Esophagus squamous epithelium (tissue), 4 donors: ENCODE data around the gene GMCL2.

ENCODE experiments used
- POLR2A ChIP-seq, 4 donors: fragments of 450-650 bp; IDR thresholded peaks; one replicate each; pipeline ENCODE4 v1.6.1; 2017; ENCODE audit warnings: antibody characterized with exemption in 4 of 4, mild to moderate bottlenecking in 4 of 4, moderate library complexity in 3 of 4
- TF ChIP-seq, protein P1 (sequence below), 6 experiments: fragments of 450-650 bp in 4 of 6; fragments of 200-600 bp in 2 of 6; sonication (generic) in 2 of 6; IDR thresholded peaks; one replicate each; pipeline ENCODE4 v1.5.1; 2016 to 2019; ENCODE audit warnings: antibody characterized with exemption in 6 of 6, mild to moderate bottlenecking in 4 of 6, moderate library complexity in 4 of 6

DNA sequence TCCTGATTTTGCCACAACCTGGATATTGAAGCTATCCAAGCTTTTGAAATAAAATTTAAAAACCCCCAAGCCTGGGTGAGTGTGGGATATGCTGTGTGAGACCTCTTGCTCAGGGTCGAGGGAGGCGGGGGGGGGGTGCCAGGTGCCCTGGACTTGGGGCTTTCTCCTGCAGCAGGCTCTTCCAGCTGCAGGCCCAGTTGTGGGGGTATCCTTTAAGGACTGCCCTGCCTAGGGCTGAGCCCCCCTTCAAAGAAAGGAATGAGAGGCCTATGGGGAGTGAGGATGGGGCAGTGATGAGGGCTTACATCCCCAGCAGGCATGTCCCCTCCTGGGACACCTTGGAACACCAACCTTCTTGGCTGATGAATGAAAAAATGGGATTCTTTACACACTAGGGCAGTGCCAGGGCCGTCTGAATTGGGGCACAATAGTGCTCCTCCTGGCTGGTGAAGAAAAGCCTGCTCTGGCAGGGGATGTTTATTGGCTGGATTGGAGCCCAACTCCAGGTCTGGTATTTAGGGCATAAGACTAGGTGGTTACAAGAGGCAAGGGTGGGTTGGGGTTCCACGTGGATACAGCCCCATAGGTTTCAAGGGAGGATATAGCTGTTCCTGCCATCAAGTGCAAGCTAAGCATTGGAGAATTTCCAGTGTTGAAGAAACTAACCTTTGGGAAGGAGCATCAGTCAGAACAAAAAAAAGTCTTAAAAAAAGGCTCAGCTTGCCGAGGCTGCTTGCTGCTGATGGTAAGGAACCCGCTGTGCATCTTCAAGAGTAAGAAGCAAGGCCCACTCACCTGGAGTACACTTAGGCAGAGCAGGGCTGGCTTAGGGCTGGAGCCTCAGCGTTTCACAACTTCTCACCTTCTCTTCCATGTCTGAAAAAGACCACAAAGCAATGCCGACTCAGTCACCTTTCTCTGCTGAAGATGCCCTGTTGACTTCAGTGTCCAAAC lies 24.2 kb upstream of the GMCL2 start:
- TF ChIP-seq, protein P1, sequence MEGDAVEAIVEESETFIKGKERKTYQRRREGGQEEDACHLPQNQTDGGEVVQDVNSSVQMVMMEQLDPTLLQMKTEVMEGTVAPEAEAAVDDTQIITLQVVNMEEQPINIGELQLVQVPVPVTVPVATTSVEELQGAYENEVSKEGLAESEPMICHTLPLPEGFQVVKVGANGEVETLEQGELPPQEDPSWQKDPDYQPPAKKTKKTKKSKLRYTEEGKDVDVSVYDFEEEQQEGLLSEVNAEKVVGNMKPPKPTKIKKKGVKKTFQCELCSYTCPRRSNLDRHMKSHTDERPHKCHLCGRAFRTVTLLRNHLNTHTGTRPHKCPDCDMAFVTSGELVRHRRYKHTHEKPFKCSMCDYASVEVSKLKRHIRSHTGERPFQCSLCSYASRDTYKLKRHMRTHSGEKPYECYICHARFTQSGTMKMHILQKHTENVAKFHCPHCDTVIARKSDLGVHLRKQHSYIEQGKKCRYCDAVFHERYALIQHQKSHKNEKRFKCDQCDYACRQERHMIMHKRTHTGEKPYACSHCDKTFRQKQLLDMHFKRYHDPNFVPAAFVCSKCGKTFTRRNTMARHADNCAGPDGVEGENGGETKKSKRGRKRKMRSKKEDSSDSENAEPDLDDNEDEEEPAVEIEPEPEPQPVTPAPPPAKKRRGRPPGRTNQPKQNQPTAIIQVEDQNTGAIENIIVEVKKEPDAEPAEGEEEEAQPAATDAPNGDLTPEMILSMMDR (IDR thresholded peaks at IDR 0.05), result no peak
- TF ChIP-seq POLR2A (IDR thresholded peaks at IDR 0.05), result no peak
